ENCODE data around the gene STK32B.

DNA sequence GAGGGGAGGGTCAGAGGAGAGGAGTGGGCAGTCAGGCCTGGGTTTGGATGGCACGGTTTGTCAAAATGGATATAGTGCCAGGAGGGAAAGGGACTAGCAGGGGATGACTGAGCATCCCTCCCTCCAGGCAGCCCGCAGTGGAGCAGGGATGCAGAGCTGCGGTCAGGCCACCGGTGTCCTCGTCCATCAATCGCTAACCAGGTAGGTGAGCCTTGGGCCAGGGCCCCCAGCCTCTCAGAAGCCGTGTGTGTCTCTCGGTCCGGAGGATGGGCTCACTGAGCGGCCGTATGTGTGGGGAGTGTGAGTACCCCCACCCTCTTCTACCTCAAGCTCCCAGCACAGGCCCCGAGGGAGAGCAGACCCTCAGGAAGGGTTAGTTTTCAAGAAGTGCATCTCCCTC lies 31.5 kb upstream of the STK32B start:
- TF ChIP-seq, protein P1, sequence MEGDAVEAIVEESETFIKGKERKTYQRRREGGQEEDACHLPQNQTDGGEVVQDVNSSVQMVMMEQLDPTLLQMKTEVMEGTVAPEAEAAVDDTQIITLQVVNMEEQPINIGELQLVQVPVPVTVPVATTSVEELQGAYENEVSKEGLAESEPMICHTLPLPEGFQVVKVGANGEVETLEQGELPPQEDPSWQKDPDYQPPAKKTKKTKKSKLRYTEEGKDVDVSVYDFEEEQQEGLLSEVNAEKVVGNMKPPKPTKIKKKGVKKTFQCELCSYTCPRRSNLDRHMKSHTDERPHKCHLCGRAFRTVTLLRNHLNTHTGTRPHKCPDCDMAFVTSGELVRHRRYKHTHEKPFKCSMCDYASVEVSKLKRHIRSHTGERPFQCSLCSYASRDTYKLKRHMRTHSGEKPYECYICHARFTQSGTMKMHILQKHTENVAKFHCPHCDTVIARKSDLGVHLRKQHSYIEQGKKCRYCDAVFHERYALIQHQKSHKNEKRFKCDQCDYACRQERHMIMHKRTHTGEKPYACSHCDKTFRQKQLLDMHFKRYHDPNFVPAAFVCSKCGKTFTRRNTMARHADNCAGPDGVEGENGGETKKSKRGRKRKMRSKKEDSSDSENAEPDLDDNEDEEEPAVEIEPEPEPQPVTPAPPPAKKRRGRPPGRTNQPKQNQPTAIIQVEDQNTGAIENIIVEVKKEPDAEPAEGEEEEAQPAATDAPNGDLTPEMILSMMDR (conservative IDR thresholded peaks at IDR 0.05; ENCODE audit: low read length) = no peak
- TF ChIP-seq EZH2phosphoT487 (IDR thresholded peaks at IDR 0.05; ENCODE audit: borderline replicate concordance) = no peak

Measured in Loucy (cell line).